HG03521 (cell line): ENCODE measurements around the gene SLC7A6OS.

Source experiments
- ATAC-seq: cut with Tn5 transposase; IDR thresholded peaks from one replicate; pipeline ENCODE4 v1.9.1; 2021; ENCODE audit warnings: mild to moderate bottlenecking, moderate library complexity; ENCODE audit not compliant: unreplicated experiment

Gene SLC7A6OS

GRCh38 chr16:68283346-68283745 lies 27.4 kb downstream of the SLC7A6OS start:
- ATAC-seq, result no peak

- ATAC-seq, result no peak
Measured at GRCh38 chr16:68282064-68282452, 28.7 kb downstream of the SLC7A6OS start.

- no peak for ATAC-seq
Measured at GRCh38 chr16:68281368-68282063, 29.2 kb downstream of the SLC7A6OS start.

GRCh38 chr16:68279726-68280558 lies 30.8 kb downstream of the SLC7A6OS start:
- no peak for ATAC-seq

- ATAC-seq, result no peak
Measured at GRCh38 chr16:68276223-68276622, 34.5 kb downstream of the SLC7A6OS start.

GRCh38 chr16:68275611-68276191 lies 35.0 kb downstream of the SLC7A6OS start:
- no peak for ATAC-seq

- no peak for ATAC-seq
Measured at GRCh38 chr16:68274441-68274840, 36.3 kb downstream of the SLC7A6OS start.

- no peak for ATAC-seq
Measured at GRCh38 chr16:68273896-68274295, 36.9 kb downstream of the SLC7A6OS start.

- no peak for ATAC-seq
Measured at GRCh38 chr16:68273459-68273858, 37.3 kb downstream of the SLC7A6OS start.

- no peak for ATAC-seq
Measured at GRCh38 chr16:68272507-68273209, 38.1 kb downstream of the SLC7A6OS start.

GRCh38 chr16:68270353-68270752 lies 40.4 kb downstream of the SLC7A6OS start:
- ATAC-seq, result no peak

- ATAC-seq, result no peak
Measured at GRCh38 chr16:68269793-68270192, 41.0 kb downstream of the SLC7A6OS start.

GRCh38 chr16:68267612-68268405 lies 42.9 kb downstream of the SLC7A6OS start:
- no peak for ATAC-seq

- ATAC-seq, result no peak
Measured at GRCh38 chr16:68265078-68265920, 45.4 kb downstream of the SLC7A6OS start.

GRCh38 chr16:68264128-68265077 lies 46.3 kb downstream of the SLC7A6OS start, which contains the start of gene SLC7A6:
TSS of gene SLC7A6 (plus strand) at chr16:68264526. CDS start at chr16:68274727, 10,201 bp downstream.
- peak; percentile 64 for ATAC-seq

GRCh38 chr16:68263559-68264127 lies 47.1 kb downstream of the SLC7A6OS start:
- ATAC-seq, result no peak

- ATAC-seq, result no peak
Measured at GRCh38 chr16:68259007-68259825, 51.5 kb downstream of the SLC7A6OS start.
